Thoracic aorta (tissue), 2 donors: ENCODE data around the gene PPP2R5C. TPM values are rescaled to one million over a fixed set of nuclear protein-coding genes. Genes with fewer than 3 reads are reported as not detected.

ENCODE experiments used
- ATAC-seq: fragments of 150-250 bp; one replicate; pipeline ENCODE4 v1.8.0; 2017; ENCODE audit warnings: low read depth; ENCODE audit not compliant: insufficient number of reproducible peaks, low FRiP score
- DNase-seq: peaks from one replicate; pipeline ENCODE4 v3.0.0-alpha.2; 2020; ENCODE audit warnings: low spot score
- H3K27ac ChIP-seq, 2 donors: fragments of 200-600 bp; sonication (generic); 1 replicate in 1 of 2; 2 replicates in 1 of 2; pipeline ENCODE4 v1.5.1; 2016; ENCODE audit warnings: mild to moderate bottlenecking in 2 of 2, moderate library complexity in 2 of 2
- H3K27me3 ChIP-seq: fragments of 200-600 bp; sonication (generic); replicated peaks from 2 replicates; pipeline ENCODE4 v1.6.0; 2016; ENCODE audit warnings: mild to moderate bottlenecking; ENCODE audit not compliant: insufficient read depth
- H3K36me3 ChIP-seq: fragments of 200-600 bp; sonication (generic); one replicate; pipeline ENCODE4 v1.5.1; 2016
- H3K4me1 ChIP-seq, 2 donors: fragments of 200-600 bp; sonication (generic); 1 replicate in 1 of 2; 2 replicates in 1 of 2; pipeline versions ENCODE4 v1.5.1 to v1.6.0; 2016; ENCODE audit warnings: low read depth in 2 of 2, mild to moderate bottlenecking in 1 of 2; ENCODE audit not compliant: control insufficient read depth in 1 of 2
- H3K4me3 ChIP-seq: fragments of 200-600 bp; sonication (generic); 2 replicates; pipeline ENCODE4 v1.5.1; 2016; ENCODE audit warnings: mild to moderate bottlenecking
- H3K9me3 ChIP-seq: fragments of 200-600 bp; sonication (generic); 2 replicates; pipeline ENCODE4 v1.5.1; 2016
- CTCF ChIP-seq: fragments of 200-600 bp; sonication (generic); IDR thresholded peaks from one replicate; pipeline ENCODE4 v1.5.1; 2019; ENCODE audit warnings: antibody characterized with exemption
- total RNA-seq, 2 donors: library from RNA; depleted of rRNA; stranded (reverse); fragments of >200 nt; gene quantifications; one replicate each; pipeline versions ENCODE4 v1.1.0 to v1.2.3, GENCODE V29; 2016

Gene PPP2R5C
- total RNA-seq, 2 donors from 2014 or later = 97.2 to 341 TPM

GRCh38 chr14:101964297-101965180 is 203.0 kb downstream of the PPP2R5C start, which contains the start of gene DYNC1H1:
TSS of gene DYNC1H1 (plus strand) at chr14:101964573. CDS start at chr14:101964692, 119 bp downstream.
- TF ChIP-seq CTCF = no peak
- peak; percentile 77 for ATAC-seq
- Histone ChIP-seq H3K27me3 (no peaks in the 10 kb centered on the region), H3K4me3 (peak within 1 kb of the TSS; percentile 99), H3K9me3 (no peaks in the 10 kb centered on the region), H3K36me3 (no peaks in the 10 kb centered on the region), H3K27ac (peak within 1 kb of the TSS; percentile 92 to 95), H3K4me1 (peaks cover 10 to 37% of the 10 kb centered on the region in 2 donors)
- DNase-seq = peak; percentile 82

- Histone ChIP-seq H3K27ac (peak overlapping the region; percentile 92 to 95), H3K27me3 (no peaks in the 10 kb centered on the region), H3K9me3 (no peaks in the 10 kb centered on the region), H3K4me3 (peak overlapping the region; percentile 99), H3K4me1 (peaks cover 10 to 37% of the 10 kb centered on the region in 2 donors), H3K36me3 (no peaks in the 10 kb centered on the region)
- no peak for TF ChIP-seq CTCF
- ATAC-seq (peak; percentile 59), DNase-seq (no peak)
These were observed 203.7 kb downstream of the PPP2R5C start for GRCh38 chr14:101965181-101965544.

GRCh38 chr14:101965770-101966722 is 204.5 kb downstream of the PPP2R5C start:
- Histone ChIP-seq H3K36me3 (no peaks in the 10 kb centered on the region), H3K4me3 (peak overlapping the region; percentile 99), H3K27me3 (no peaks in the 10 kb centered on the region), H3K9me3 (no peaks in the 10 kb centered on the region), H3K27ac (peak overlapping the region; percentile 92 to 95), H3K4me1 (peaks cover 12 to 43% of the 10 kb centered on the region in 2 donors)
- no peak for ATAC-seq
- TF ChIP-seq CTCF = no peak
- no peak for DNase-seq

- Histone ChIP-seq H3K27ac (no peak overlapping the region), H3K9me3 (no peaks in the 10 kb centered on the region), H3K4me1 (peaks cover 14 to 50% of the 10 kb centered on the region in 2 donors), H3K27me3 (no peaks in the 10 kb centered on the region), H3K36me3 (no peaks in the 10 kb centered on the region), H3K4me3 (peak overlapping the region; percentile 99)
- no peak for TF ChIP-seq CTCF
- no peak for ATAC-seq
- DNase-seq = no peak
These were observed 205.2 kb downstream of the PPP2R5C start for GRCh38 chr14:101966742-101967141.

- H3K36me3 ChIP-seq = no peaks in the 10 kb centered on the region
- no peak overlapping the region for H3K4me3 ChIP-seq
- no peak overlapping the region for H3K27ac ChIP-seq
- DNase-seq = no peak
- H3K9me3 ChIP-seq = no peaks in the 10 kb centered on the region
- no peaks in the 10 kb centered on the region for H3K27me3 ChIP-seq
- TF ChIP-seq CTCF = no peak
- ATAC-seq = no peak
- H3K4me1 ChIP-seq = peaks cover 27 to 64% of the 10 kb centered on the region in 2 donors
These were observed 206.7 kb downstream of the PPP2R5C start for GRCh38 chr14:101968186-101968585.
